HCT116 (cell line): ENCODE results near the gene TRPM7. TPM values are rescaled to one million over a fixed set of nuclear protein-coding genes. Genes with fewer than 3 reads are reported as not detected.

Experiments
- ATAC-seq: fragments of 200-7000 bp; cut with Tn5 transposase; 2 replicates; pipeline ENCODE4 v1.9.1; 2020; ENCODE audit warnings: mild to moderate bottlenecking, moderate library complexity
- BruUV-seq: library from RNA; stranded (reverse); fragments of 400-500 nt; replicated peaks from 2 replicates; lab custom pipeline; 2021; lab: Mats Ljungman, UMichigan
- CTCF ChIA-PET: fragments of 300-600 bp; sonication (Branson Sonifier 250); formaldehyde crosslinking; loops from one replicate; lab custom pipeline; 2021; ENCODE audit warnings: antibody characterized with exemption; lab: Charles Lee
- POLR2A ChIA-PET: fragments of 300-600, 350-600 bp; sonication (Branson Sonifier 250); formaldehyde crosslinking; loops from one replicate; lab custom pipeline; 2021; ENCODE audit warnings: antibody characterized with exemption; lab: Charles Lee
- RAD21 ChIA-PET, 2 experiments: fragments of 300-600 bp; sonication (Branson Sonifier 250); formaldehyde crosslinking; loops; one replicate each; lab custom pipeline; 2023; ENCODE audit warnings: low total read pairs in 2 of 2; ENCODE audit not compliant: uncharacterized antibody in 2 of 2, unreplicated experiment in 2 of 2, low non-redundant PET in 1 of 2; lab: Charles Lee
- DNase-seq: peaks from one replicate; pipeline ENCODE4 v3.0.0-alpha.2; 2010; ENCODE audit warnings: low read depth, low spot score
- H2AFZ ChIP-seq: fragments of 200-600 bp; shearing (Covaris generic), sonication (generic); 2 replicates; pipeline ENCODE4 v1.6.1; 2017; ENCODE audit warnings: low read depth, mixed run types, mixed read lengths, antibody characterized with exemption, low read length; ENCODE audit not compliant: poor library complexity, severe bottlenecking
- H3K27ac ChIP-seq: 2 replicates; pipeline ENCODE4 v1.5.1; 2012; ENCODE audit warnings: low read depth, low read length
- H3K27me3 ChIP-seq: fragments of 200-600 bp; sonication (generic); 2 replicates; pipeline ENCODE4 v1.6.1; 2016; ENCODE audit warnings: mixed run types, low read length, mixed read lengths; ENCODE audit not compliant: insufficient read depth
- H3K36me3 ChIP-seq, 2 experiments: fragments of 200-500 bp in 1 of 2; fragments of 200-600 bp in 1 of 2; sonication (Bioruptor generic) in 1 of 2; sonication (generic) in 1 of 2; 2 replicates each; pipeline versions ENCODE4 v1.5.1 to v1.6.1; 2014 to 2016; ENCODE audit warnings: low read length in 2 of 2, inconsistent platforms in 1 of 2, mixed read lengths in 1 of 2, mixed run types in 1 of 2; ENCODE audit not compliant: insufficient read depth in 2 of 2, control insufficient read depth in 1 of 2
- H3K4me1 ChIP-seq, 2 experiments: fragments of 200-600 bp in 1 of 2; sonication (generic) in 1 of 2; 2 replicates each; pipeline versions ENCODE4 v1.5.1 to v1.6.1; 2012 to 2017; ENCODE audit warnings: low read length in 2 of 2, inconsistent platforms in 1 of 2, mild to moderate bottlenecking in 1 of 2, mixed read lengths in 1 of 2, mixed run types in 1 of 2, moderate library complexity in 1 of 2; ENCODE audit not compliant: insufficient read depth in 2 of 2, control insufficient read depth in 1 of 2
- H3K4me2 ChIP-seq: fragments of 200-600 bp; sonication (generic); 2 replicates; pipeline ENCODE4 v1.6.1; 2017; ENCODE audit warnings: mixed run types, low read length, mixed read lengths
- H3K4me3 ChIP-seq, 2 experiments: fragments of 200-600 bp in 1 of 2; sonication (generic) in 1 of 2; replicated peaks in 1 of 2; 2 replicates each; pipeline ENCODE4 v1.5.1; 2011 to 2016; ENCODE audit warnings: low read length in 2 of 2, control low read depth in 1 of 2, low read depth in 1 of 2, mild to moderate bottlenecking in 1 of 2, mixed read lengths in 1 of 2, mixed run types in 1 of 2
- H3K79me2 ChIP-seq: fragments of 200-600 bp; sonication (generic); 2 replicates; pipeline ENCODE4 v1.6.1; 2017; ENCODE audit warnings: mild to moderate bottlenecking, mixed run types, low read length, moderate library complexity, mixed read lengths; ENCODE audit not compliant: insufficient read depth
- H3K9ac ChIP-seq: fragments of 200-600 bp; sonication (generic); 2 replicates; pipeline ENCODE4 v1.6.1; 2016; ENCODE audit warnings: low read length, mixed read lengths
- H3K9me2 ChIP-seq: fragments of 200-600 bp; sonication (generic), shearing (Covaris generic); 2 replicates; pipeline ENCODE4 v1.6.1; 2017; ENCODE audit warnings: mixed run types, mild to moderate bottlenecking, moderate library complexity; ENCODE audit not compliant: insufficient read depth
- H3K9me3 ChIP-seq, 2 experiments: fragments of 200-500 bp in 1 of 2; fragments of 200-600 bp in 1 of 2; sonication (Bioruptor generic) in 1 of 2; sonication (generic) in 1 of 2; 2 replicates each; pipeline ENCODE4 v1.6.1; 2014 to 2017; ENCODE audit warnings: low read length in 2 of 2, mixed read lengths in 2 of 2, inconsistent platforms in 1 of 2, low read depth in 1 of 2, mild to moderate bottlenecking in 1 of 2, mixed run types in 1 of 2, moderate library complexity in 1 of 2; ENCODE audit not compliant: control insufficient read depth in 1 of 2, insufficient read depth in 1 of 2
- H4K20me1 ChIP-seq: fragments of 200-600 bp; sonication (generic), shearing (Covaris generic); 2 replicates; pipeline ENCODE4 v1.6.1; 2017; ENCODE audit warnings: mixed run types, mild to moderate bottlenecking, moderate library complexity; ENCODE audit not compliant: insufficient read depth
- CBX3 ChIP-seq: IDR thresholded peaks from 2 replicates; pipeline ENCODE4 v1.6.1; 2012; ENCODE audit warnings: low read depth
- CEBPB ChIP-seq: IDR thresholded peaks from 2 replicates; pipeline ENCODE4 v1.6.1; 2012; ENCODE audit warnings: low read depth
- ELF1 ChIP-seq: IDR thresholded peaks from 2 replicates; pipeline ENCODE4 v1.6.1; 2012; ENCODE audit warnings: low read depth, borderline replicate concordance
- EZH2 ChIP-seq: fragments of 200-600 bp; sonication (generic); IDR thresholded peaks from 2 replicates; pipeline ENCODE4 v1.6.1; 2017; ENCODE audit warnings: antibody characterized with exemption, mixed run types
- FOSL1 ChIP-seq: IDR thresholded peaks from 2 replicates; pipeline ENCODE4 v1.6.1; 2012; ENCODE audit warnings: low read depth
- POLR2A ChIP-seq: IDR thresholded peaks from 2 replicates; pipeline ENCODE4 v1.7.0; 2011; ENCODE audit warnings: borderline replicate concordance; ENCODE audit not compliant: insufficient read depth, insufficient read length; ENCODE audit errors: extremely low read depth
- POLR2AphosphoS5 ChIP-seq: IDR thresholded peaks from 2 replicates; pipeline ENCODE4 v1.6.1; 2011; ENCODE audit warnings: mild to moderate bottlenecking, low read depth, low read length, moderate library complexity
- SIN3A ChIP-seq: IDR thresholded peaks from 2 replicates; pipeline ENCODE4 v1.6.1; 2012; ENCODE audit warnings: low read depth
- SRF ChIP-seq: IDR thresholded peaks from 2 replicates; pipeline ENCODE4 v1.6.1; 2012; ENCODE audit warnings: low read depth
- TCF7L2 ChIP-seq: IDR thresholded peaks from 2 replicates; pipeline ENCODE4 v1.7.0; 2011; ENCODE audit warnings: borderline replicate concordance, inconsistent platforms; ENCODE audit not compliant: insufficient read depth, insufficient read length; ENCODE audit errors: extremely low read depth
- YY1 ChIP-seq: IDR thresholded peaks from 2 replicates; pipeline ENCODE4 v1.6.1; 2011; ENCODE audit warnings: low read length, low read depth, moderate library complexity, mild to moderate bottlenecking; ENCODE audit not compliant: insufficient replicate concordance; ENCODE audit errors: extremely low read depth
- ZFX ChIP-seq: fragments of 450-650 bp; IDR thresholded peaks from 2 replicates; pipeline ENCODE4 v1.6.1; 2017
- intact Hi-C: fragments of 100-400 bp; cut with micrococcal nuclease; formaldehyde crosslinking; loops from 2 replicates; pipeline ENCODE4 v1.10.0; 2022
- total RNA-seq: library from RNA; stranded (reverse); gene quantifications from one replicate; pipeline ENCODE4 v1.2.1, GENCODE V29; 2021; ENCODE audit not compliant: unreplicated experiment
- TF ChIP-seq, protein P1 (sequence below), 3 experiments: fragments of 200-600 bp in 1 of 3; sonication (generic) in 1 of 3; IDR thresholded peaks in 2 of 3; conservative IDR thresholded peaks in 1 of 3; 2 replicates each; pipeline ENCODE4 v1.5.1; 2012 to 2017; ENCODE audit warnings: low read depth in 2 of 3, low read length in 2 of 3, antibody characterized with exemption in 1 of 3, borderline replicate concordance in 1 of 3, control low read depth in 1 of 3, mild to moderate bottlenecking in 1 of 3, mixed read lengths in 1 of 3, mixed run types in 1 of 3, moderate library complexity in 1 of 3; ENCODE audit not compliant: insufficient read depth in 1 of 3

Gene TRPM7
- total RNA-seq, 1 experiment from 2014 or later = 26.3 TPM

DNA sequence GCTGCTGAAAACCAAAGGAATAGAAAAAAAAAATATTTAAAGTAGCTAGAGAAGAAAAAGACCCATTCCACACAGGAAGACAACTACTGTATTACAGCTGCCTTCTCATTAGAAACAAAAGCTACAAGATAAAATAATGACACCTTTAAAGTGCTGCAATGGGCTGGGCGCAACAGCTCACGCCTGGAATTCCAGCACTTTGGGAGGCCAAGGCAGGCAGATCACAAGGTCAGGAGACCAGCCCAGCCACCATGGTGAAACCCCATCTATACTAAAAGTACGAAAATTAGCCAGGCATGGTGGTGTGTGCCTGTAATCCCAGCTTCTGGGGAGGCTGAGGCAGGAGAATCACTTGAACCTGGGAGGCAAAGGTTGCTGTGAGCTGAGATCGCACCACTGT is 31.0 kb downstream of the TRPM7 start:
- Histone ChIP-seq H4K20me1 (no peaks in the 10 kb centered on the region), H3K4me1 (no peaks in the 10 kb centered on the region), H3K4me2 (no peak overlapping the region), H3K4me3 (no peak overlapping the region), H3K27me3 (no peaks in the 10 kb centered on the region), H3K9me3 (no peaks in the 10 kb centered on the region), H3K27ac (no peak overlapping the region), H3K9me2 (no peaks in the 10 kb centered on the region), H3K79me2 (0 out of 2 replicates have a peak, but pooled peaks cover 12% of the 10 kb centered on the region), H3K36me3 (peaks cover 20 to 21% of the 10 kb centered on the region in 2 experiments; a peak in 3 of 4 replicates), H2AFZ (no peak overlapping the region), H3K9ac (no peak overlapping the region)
- ATAC-seq = no peak
- ChIA-PET CTCF (no interaction called here), POLR2A (no interaction called here), RAD21 (no interaction called here)
- intact Hi-C loops = no loop called here
- no peak for DNase-seq
- TF ChIP-seq POLR2A = no peak
- TF ChIP-seq, protein P1, sequence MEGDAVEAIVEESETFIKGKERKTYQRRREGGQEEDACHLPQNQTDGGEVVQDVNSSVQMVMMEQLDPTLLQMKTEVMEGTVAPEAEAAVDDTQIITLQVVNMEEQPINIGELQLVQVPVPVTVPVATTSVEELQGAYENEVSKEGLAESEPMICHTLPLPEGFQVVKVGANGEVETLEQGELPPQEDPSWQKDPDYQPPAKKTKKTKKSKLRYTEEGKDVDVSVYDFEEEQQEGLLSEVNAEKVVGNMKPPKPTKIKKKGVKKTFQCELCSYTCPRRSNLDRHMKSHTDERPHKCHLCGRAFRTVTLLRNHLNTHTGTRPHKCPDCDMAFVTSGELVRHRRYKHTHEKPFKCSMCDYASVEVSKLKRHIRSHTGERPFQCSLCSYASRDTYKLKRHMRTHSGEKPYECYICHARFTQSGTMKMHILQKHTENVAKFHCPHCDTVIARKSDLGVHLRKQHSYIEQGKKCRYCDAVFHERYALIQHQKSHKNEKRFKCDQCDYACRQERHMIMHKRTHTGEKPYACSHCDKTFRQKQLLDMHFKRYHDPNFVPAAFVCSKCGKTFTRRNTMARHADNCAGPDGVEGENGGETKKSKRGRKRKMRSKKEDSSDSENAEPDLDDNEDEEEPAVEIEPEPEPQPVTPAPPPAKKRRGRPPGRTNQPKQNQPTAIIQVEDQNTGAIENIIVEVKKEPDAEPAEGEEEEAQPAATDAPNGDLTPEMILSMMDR (IDR thresholded peaks at IDR 0.05 in 2 of 3, conservative IDR thresholded peaks at IDR 0.05 in 1 of 3; ENCODE audit: borderline replicate concordance in 1 of 3, insufficient read depth in 1 of 3, low read depth in 2 of 3, low read length in 2 of 3) = no peak
- TF ChIP-seq POLR2AphosphoS5 = no peak
- no peak for TF ChIP-seq CBX3
- no peak for TF ChIP-seq FOSL1
- no peak for TF ChIP-seq ZFX
- no peak for TF ChIP-seq SRF
- no peak for TF ChIP-seq TCF7L2
- no peak for TF ChIP-seq CEBPB
- TF ChIP-seq YY1 = no peak
- no peak for TF ChIP-seq SIN3A
- no peak for TF ChIP-seq EZH2
- TF ChIP-seq ELF1 = no peak
- BruUV-seq = no TSS peak
